HG02973 (cell line): Measurements from ENCODE around the gene OVOL3.

ENCODE experiments used
- ATAC-seq: cut with Tn5 transposase; IDR thresholded peaks from one replicate; pipeline ENCODE4 v1.9.1; 2021; ENCODE audit warnings: moderate library complexity; ENCODE audit not compliant: unreplicated experiment

The OVOL3 gene

DNA sequence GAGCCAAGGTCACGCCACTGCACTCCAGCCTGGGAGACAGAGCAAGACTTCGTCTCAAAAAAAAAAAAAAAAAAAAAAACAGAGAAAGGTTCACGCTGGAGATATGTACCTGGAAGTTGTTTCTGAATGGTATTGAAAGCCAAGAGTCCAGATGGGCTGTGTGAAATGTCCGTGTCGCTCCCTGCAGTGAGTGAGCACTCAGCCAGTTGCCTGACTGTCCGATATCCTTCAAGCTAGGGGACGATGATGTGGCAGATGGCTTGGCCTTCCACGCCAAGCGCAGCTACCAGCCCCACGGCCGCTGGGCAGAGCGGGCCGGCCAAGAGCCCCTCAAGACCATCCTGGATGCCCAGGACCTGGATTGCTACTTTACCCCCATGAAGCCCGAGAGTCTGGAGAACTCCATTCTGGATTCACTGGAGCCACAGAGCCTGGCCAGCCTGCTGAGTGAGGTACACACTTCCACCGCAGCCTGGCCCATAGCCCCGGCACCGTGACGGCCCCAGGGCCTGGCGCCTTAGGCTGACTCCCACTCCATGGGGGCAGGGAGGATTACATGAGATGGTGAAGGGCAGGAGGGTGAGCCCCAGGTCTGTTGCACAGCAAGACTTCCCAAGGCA is 11.7 kb upstream of the OVOL3 start:
- no peak for ATAC-seq

DNA sequence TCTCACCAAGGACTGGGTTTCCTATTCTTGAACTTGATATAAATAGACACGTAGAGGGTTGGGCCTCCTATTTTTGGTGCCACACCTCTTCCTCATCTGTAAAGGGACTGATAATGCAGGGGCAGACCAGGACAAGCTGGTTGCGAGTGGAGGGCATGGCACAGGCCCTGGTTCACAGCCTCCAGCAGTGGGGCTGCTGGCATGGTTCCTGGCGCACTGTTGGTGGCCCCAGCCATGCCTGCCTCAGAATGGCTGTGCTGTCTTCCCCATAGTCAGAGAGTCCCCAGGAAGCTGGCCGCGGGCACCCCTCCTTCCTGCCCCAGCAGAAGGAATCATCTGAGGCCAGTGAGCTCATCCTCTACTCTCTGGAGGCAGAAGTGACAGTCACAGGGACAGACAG is 10.5 kb upstream of the OVOL3 start:
- no peak for ATAC-seq

DNA sequence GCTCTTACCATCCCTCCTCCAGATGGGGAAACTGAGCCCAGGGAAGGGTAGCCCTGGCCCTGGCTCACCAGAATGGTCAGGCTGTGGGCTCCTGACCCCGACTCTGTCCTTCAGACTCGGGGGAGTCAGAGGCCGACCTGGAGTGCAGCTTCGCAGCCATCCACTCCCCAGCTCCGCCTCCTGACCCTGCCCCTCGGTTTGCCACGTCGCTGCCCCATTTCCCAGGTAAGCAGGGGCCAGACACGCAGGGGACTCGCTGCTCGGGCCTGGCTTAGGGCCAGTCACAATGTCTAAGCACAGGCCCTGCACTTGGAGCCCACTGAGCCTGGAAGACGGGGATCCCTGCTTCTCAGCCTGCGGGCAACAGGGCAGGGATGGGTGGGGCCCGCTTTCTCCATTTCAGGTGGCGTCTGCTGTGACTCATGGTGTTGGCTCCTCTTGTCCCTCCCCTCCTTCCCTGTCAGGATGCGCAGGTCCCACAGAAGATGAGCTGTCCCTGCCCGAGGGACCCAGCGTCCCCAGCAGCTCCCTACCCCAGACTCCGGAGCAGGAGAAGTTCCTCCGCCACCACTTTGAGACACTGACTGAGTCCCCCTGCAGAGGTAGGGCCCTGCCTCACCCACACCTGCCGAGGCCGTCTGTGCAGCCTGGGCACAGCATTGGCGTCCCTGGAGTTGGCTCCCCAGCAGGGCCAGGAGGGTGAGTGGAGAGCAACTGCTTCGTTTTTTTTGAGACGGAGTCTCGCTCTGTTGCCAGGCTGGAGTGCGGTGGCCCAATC is 9.2 kb upstream of the OVOL3 start:
- ATAC-seq, result no peak

DNA sequence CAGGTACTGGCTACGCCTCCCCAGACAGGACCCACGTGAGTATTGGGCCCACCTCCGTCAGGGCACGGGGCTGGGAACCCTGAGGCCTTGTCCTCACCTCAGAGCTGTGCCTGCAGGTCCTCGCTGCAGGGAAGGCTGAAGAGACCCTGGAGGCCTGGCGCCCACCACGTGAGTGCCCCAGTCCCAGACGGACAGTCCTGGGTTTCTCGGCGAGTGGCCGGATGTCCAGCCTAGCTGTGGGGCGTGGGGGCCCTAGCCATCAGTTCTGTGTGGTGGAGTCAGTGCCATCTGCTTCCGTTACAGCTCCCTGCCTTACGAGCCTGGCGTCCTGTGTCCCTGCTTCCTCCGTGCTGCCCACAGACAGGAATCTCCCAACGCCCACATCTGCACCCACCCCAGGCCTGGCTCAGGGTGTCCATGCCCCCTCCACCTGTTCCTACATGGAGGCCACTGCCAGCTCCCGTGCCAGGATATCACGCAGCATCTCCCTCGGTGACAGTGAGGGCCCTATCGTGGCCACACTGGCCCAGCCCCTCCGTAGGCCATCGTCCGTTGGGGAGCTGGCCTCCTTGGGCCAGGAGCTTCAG is 7.8 kb upstream of the OVOL3 start:
- no peak for ATAC-seq

DNA sequence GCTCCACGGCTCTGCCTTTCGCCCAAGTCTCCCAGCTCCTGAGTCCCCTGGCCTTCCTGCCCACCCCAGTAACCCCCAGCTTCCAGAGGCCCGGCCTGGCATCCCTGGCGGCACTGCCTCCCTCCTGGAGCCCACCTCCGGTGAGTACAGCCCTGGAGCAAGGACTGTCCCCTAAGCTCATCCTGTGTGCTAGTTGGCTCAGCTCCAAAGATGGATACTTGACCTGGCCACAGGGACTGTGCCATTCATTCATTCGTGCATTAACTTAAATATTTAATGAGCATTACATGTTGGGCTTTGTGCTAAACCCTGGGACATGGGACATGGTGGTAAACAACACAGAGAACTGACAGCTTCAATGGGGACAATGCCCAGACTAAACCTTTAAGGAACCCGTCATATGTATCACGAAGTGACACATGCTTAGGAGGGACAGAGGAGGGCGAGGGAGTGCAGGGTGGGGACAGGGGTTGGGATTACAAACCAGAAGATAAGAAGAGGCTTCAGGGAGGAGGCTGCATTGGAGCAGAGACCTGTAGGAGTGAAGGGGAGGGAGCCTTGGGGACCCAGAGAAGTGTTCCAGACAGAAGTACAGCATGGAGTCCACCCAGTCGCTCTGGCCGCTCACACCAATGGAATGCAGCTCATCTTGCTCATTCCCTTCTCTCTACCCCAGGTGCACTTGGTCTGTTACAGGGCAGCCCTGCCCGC is 6.9 kb upstream of the OVOL3 start:
- no peak for ATAC-seq

DNA sequence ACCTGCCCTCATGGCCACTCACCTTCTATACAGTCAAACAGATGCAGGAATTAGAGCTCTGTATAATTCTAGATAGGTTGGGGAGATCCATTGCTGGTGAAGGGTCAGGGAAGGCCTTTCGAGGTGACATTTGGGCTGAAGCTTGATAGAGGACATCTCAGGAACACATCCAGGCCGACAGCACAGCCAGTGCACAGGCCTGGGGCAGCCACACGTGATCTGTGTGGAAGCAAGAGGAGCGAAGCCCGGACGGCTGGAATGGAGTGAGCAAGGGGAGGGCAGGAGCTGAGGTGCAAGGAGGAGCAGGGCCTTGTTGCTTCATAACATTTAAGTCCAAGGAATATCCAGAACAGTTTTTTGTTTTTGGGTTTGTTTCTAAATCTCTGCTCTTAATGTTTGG is 4.5 kb upstream of the OVOL3 start:
- ATAC-seq, result no peak

DNA sequence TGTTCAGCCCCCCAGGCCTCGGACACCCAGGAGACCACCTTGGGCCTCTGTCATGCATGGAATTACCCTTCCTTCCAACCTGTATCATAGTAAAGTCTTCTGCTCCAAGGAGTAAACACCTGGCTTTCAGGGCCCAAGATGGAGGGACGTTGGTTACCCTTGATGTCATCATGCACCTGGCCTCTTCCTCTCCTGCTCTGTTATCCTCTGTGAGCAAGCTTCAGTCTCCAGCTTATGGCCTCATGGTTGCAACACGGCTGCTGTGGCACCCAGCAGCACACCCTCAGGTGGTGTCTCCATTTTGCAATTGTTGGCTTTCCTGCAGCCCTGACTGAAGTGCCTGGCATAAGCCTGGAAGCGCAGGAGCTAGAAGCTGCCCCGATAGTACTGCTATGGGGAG is 4.0 kb upstream of the OVOL3 start:
- ATAC-seq, result no peak

DNA sequence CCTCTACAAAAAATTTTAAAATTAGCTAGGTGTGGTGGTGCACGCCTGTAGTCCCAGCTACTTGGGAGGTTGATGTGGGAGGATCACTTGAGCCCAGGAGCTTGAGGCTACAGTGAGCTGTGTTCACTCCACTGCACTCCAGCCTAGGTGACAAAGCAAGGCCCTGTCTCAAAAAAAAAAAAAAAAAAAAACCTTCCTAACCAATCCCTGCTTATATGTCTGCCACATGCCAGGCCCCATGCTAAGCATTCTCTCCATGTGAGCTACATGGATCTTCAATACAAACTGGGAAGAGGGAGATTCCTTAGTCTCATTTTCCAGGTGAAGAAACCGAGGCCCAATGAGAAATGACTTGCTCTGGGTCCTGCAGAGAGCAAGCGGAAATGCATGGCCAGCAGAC is 2.3 kb upstream of the OVOL3 start:
- no peak for ATAC-seq

DNA sequence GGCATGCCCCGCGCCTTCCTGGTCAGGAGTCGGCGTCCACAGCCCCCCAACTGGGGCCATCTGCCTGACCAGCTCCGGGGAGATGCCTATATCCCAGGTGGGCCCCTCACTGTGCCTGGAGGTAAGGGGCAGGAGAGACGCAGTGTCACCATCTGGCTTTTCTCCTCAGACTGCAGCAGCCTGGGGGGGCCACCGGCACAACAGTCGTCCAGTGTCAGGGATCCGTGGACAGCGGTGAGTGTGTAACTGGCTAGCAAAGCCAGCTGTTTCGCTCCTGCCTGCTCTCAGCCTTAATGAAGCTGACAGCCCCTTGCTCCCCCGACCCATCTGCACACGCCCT is 227 bp downstream of the OVOL3 start:
- no peak for ATAC-seq

DNA sequence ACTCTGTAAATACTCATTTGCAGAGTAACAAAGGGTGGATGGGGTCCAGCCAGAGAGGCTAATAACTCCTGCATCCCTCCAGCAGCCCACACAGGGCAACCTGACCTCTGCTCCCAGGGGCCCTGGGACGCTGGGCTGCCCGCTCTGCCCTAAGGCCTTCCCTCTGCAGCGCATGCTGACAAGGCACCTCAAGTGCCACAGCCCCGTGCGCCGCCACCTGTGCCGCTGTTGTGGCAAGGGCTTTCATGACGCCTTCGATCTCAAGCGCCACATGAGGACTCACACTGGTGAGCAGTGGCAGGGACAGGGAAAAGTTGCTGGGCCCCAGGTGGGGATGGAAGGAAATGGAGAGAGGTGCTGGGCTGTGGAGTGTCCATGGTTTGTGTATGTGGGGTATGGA is 1.7 kb downstream of the OVOL3 start:
- no peak for ATAC-seq

DNA sequence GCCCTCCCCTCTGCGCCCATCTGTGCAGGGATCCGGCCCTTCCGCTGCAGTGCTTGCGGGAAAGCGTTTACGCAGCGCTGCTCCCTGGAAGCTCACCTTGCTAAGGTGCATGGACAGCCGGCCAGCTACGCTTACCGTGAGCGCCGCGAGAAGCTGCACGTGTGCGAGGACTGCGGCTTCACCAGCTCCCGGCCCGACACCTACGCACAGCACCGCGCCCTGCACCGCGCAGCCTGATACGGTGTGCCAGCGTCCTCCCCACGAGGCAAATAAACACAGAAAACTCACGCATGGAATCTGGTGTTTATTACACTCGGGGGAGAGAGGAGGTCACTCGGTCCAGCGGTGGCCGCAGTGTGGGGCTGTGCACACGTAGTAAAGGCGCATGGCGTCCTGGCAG is 2.5 kb downstream of the OVOL3 start:
- ATAC-seq, result no peak

DNA sequence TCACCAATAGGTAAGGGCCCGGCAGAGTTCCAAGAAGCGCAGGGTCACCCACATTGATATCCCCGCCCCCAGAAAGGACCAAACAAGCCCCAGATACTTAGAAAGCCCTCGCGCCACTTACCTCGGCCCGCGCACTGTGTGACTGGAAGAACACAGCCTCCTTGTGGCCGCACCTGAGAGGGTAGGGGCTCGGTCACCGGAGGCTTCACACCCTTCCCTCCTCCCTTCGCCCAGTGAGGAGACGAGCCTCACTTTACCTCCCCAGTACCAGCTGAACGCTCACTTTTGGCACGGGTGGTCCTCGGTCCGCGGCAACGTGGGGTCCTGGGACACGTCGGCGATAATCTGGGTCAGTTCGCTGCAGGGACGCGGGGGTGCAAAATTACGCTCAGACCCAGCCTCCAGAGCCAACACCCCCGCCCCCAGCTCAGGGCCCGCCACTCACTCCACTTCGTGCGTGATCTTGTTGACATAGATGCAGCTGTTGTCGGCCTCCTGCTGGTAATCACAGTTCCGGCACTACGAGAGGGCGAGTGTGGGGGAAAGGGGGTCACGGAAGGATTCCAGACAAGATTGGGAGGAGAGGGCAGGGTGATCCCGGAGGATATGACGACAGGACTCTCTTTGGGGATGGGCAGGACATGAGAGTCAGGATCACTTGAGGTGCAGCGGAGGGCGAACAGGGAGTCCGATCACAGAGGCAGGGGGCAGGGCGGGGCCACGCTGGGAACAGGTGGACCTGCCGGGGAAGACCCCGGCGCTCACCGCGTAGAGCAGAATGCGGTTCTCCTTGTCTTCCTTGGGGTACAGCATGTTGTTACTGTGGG is 3.2 kb downstream of the OVOL3 start:
- peak; percentile 0 for ATAC-seq

DNA sequence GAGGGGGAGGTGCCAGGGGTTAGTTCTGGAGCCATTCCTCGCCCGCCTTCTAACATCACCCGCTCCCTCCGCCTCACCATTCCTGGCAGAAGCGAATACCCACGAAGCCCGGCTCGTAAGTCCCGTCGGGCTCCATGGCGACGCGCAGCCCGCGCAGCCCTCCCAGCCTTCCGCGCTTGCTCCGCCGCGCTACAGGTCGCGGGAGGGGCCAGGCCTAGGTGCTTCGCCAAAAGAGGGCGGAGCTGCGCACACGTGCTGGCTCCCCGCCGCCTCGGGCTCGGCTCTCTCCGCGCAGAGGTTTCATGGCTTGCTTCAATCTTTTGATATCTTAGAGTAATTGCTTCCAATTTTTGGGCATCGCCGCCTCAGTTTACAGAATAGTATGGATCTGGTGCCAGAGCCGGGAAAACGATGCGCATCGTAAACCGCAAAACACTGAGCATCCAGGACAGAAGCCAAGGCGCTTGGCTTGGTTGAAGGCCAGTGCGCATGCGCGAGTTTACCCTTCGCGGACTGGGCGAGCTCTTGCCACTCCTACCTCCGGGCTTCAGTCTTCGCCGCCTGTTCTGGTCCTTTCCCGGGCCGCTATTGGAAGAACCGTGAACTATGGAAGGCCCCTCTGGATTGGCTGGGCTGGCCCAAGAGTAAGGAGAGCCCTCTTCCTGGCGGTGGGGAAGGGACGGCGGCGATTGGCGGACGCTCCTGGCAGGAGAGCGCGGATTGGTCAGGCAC is 3.9 kb downstream of the OVOL3 start, which contains the start of gene POLR2I:
Gene POLR2I, minus strand, starts transcription at position 155 of the 732 bp plus-strand sequence. Its CDS starts 19 bp downstream, at position 136.
- peak; percentile 74 for ATAC-seq

DNA sequence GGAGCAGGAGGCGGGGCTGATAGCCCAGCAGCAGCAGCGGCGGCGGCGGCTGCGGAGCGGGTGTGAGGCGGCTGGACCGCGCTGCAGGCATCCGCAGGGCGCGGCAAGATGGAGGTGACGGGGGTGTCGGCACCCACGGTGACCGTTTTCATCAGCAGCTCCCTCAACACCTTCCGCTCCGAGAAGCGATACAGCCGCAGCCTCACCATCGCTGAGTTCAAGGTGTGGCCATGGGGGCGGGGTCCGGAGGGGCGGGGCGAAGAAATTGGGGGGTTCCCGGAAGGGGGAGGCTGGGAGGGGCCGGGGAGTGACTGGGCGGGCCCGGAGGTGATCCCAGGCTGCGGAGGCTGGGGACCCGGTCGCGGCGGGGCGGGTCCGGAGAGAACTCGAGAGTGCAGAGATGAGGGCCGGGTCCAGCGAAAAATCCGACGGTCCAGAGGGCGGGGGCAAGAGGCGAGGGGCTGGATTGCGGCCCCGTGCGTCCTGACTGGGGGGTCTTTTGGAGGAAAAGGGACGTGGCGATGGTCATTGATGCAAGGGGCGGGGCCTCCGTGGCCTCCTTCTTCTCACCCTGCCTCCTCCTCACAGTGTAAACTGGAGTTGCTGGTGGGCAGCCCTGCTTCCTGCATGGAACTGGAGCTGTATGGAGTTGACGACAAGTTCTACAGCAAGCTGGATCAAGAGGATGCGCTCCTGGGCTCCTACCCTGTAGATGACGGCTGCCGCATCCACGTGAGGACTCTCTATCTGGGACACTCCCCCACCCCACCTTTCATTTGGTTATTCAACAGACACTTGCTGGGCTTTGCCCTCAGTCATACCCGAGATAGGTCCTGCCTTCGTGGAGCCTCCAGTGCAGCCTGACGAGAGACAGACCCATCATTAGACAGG is 4.8 kb downstream of the OVOL3 start, which contains the start of gene TBCB:
Gene TBCB, plus strand, starts transcription at position 16 of the 891 bp plus-strand sequence. Its CDS starts 93 bp downstream, at position 109.
- peak; percentile 29 for ATAC-seq

DNA sequence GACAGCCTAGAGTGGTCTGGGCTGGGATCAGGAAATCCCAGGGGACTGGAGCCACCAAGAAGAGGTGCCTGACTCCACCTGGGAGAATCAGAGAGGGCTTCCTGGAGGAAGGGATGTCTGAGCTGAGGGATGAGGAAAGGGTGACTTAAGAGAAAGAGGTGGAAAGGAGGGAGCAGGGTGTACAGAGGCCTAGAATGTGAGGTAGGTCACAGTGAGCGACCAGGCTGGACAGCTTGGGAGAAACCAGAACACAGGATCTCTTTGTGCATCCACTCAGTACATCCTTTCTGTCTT is 5.3 kb downstream of the OVOL3 start:
- ATAC-seq, result no peak

DNA sequence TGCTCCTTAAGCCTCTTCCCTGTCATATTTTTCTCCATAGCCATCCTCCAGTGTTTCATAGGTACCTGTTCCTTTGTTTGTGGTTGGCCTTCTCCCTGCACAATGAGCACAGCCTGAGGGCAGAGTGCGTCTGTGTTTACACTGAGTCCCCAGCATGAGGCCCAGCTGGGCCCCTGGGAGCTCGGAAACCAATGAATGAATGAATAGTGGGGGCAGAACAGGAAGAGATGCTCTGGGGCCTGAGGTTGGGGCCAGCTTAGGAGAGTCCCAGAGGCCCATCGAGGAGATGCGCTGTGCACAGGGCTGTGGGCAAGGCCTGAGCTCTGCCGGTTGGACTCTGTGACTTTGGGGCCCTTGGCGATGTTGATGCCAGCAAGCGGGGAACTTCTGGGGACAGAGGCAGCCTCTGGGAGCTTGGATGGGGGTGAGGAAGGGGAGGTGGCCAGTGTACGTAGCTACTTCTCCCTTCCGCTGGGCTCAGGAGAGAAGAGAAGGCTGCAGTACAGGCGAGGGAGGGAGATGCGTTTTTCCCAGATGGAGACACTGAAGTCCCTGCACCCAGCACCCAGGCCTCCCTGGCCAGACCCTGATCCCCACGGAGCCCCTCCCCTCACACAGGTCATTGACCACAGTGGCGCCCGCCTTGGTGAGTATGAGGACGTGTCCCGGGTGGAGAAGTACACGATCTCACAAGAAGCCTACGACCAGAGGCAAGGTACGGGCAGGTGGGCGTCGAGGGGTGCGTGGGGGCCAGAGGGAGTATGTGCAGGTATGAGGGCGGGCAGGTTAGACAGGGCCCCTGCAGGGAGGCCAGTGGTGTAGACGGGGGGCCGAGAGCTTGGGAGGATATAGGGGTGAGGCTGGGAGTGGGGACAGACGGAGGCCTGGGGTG is 9.4 kb downstream of the OVOL3 start:
- ATAC-seq, result no peak

DNA sequence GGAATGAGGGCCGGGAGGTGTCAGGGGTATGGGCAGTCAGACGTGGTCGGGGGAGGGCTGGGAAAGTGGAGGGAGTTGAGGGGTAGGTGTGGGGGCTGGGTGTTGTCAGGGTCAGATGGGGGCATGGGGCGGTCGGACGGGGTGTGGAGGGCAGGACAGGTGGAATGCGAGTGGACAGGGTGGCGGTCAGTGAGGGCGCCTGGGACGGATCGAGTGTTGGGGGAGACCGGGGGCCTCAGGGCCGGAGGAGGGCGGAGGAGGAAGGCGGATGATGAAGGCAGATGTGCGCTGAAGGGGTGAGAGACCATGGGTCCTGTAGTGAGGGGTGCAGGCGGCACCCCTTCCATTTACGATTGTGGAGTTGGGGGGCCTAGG is 10.0 kb downstream of the OVOL3 start:
- no peak for ATAC-seq

DNA sequence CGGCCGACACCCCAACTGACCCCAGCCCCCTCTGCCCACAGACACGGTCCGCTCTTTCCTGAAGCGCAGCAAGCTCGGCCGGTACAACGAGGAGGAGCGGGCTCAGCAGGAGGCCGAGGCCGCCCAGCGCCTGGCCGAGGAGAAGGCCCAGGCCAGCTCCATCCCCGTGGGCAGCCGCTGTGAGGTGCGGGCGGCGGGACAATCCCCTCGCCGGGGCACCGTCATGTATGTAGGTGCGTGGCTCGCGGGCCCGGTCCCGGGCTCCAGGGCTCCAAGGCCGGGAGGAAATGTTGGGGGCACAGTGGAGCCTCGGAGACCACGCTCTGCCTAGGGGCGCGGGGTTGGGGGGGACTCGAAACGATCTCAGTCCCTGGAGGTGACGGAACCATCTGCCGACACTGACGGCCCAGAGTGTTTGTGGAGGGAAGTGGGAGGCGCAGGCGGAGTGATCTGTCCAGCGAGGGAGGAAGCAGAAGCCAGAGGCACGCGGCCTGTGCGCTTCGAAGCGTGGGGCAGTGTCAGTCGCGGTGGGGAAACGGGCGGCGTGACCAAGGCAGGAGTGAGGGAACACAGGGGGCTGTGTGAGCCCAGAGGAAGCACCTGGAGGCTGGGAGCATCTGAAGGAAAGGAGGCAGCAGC is 10.7 kb downstream of the OVOL3 start:
- no peak for ATAC-seq
